NCI-H1417 treated with DMSO at 0.1 percent for 48 hours (cell line): ENCODE measurements around the gene MOGAT3.

Experiments used
- DNase-seq: peaks from one replicate; lab custom pipeline; 2025; lab: John Stamatoyannopoulos, UW

MOGAT3 gene

DNA sequence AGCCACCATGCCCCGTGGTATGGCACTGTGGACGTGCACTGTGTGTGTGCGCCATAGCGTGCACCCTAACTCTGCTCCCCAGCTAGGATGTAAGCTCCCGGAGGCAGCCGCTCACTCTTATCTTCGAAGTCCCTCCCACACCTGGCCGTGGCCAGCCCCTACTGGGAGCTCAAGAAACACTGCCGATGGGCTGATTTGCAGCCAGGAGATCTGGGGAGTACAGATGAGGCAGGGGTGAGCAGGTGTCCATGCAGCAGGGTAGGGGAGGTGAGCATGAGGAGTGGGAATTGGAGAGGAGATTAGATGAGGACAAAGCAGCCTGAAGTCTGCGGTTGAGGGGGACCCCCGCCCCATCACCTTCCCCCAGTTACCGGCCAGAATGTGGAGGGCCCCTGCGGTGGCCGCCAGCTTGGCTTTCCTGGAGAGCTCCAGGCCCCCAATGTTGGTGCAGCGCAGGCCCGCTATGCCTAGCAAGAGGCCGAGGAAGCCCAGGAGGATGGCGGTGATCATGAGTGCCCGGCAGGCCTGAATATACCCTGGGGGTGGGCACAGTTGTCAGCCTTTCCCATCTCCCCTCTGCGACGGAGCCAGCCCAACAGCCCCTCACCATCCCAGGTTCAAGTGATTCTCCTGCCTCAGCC, 33.2 kb upstream of the MOGAT3 start:
- no peak for DNase-seq

DNA sequence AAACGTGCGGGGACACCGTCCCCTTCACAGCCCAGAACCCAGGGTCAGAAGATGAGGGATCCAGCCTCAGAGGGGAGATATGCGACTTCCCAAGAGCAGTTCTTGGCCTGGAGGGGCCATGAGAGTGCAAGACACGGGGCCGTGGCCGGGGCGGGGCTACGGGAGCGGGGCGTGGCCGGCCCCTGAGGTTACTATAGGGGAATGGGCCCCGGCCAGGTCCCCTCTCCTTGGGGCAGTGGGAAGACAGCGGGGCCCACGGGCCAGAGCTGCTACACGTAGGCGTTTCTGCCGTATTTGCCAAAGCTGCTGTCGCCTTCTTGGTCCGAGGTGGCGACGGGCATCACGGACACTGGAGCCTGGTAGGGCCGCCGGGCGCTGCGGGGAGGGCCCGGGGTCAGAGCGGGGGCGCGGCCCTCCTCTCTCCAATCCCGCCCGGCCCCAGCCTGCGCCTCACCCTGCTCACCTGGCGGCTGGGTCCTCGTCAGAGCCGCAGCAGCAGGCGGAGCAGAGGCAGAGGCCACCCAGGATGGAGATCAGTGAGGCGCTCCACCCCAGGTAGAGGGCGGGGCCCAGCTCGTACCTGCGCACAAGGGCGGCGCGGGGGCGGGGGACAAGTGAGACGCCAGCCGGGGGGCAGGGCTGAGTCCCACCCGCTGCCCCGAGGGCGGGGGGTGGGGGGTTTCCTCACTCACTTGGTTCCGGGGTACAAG, 31.5 kb upstream of the MOGAT3 start:
- no peak for DNase-seq

DNA sequence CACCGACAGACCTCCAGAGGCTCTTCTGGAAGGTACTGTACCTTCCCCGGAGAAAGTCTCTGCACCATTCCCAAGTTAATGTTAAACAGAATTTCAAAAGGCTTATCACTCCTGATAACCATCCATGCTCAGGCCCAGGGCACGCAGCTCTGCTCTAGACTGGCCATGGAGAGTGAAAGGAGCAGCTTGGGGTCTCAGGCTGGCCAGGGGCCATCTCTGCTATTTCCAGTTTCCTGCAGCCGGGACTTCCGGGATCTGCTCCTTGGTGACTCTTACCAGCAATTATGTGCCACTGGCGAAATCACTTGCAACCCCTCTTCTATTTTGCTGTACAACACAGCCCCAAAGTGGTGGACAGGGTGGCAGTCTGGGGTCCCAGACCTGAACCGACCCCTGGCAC, 30.8 kb upstream of the MOGAT3 start:
- DNase-seq: no peak

GRCh38 chr7:101226721-101227120, 25.9 kb upstream of the MOGAT3 start:
- DNase-seq: no peak

- DNase-seq: no peak
Observed at GRCh38 chr7:101225650-101226049, 24.8 kb upstream of the MOGAT3 start.

DNA sequence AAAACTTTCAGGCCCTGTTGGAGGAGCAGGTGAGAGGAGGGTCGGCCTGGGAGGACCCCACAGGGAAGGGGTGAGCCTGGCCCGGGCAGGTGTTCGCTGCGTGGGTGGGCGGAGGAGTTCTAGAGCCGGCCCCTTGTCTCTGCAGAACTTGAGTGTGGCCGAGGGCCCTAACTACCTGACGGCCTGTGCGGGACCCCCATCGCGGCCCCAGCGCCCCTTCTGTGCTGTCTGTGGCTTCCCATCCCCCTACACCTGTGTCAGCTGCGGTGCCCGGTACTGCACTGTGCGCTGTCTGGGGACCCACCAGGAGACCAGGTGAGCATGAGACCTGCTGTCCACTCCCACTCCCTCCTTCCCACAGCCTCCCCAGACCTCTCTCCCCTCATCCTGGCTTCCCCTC, 22.7 kb upstream of the MOGAT3 start:
- no peak for DNase-seq

DNA sequence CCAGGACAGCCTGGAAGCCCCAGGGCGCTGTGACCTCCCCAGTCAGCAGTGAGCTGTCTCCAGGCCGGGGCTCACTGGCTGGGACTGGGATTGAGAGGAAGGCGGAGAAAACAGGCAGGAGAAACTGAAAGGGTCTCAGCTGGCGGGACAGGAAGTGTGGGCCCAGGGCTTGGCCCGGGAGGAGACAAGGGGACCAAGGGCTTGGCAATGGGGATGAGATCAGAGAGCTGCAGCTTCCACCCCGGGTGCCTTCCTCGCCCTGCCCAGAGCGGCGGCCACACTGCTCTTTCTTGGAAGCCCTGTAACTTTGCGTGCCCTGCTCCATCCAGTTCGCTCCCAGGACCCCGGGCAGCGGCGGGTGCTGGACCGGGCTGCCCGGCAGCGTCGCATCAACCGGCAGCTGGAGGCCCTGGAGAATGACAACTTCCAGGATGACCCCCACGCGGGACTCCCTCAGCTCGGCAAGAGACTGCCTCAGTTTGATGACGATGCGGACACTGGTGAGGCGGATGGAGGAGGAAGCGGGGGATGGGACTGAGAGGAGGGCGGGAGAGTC, 21.5 kb upstream of the MOGAT3 start:
- no peak for DNase-seq

DNA sequence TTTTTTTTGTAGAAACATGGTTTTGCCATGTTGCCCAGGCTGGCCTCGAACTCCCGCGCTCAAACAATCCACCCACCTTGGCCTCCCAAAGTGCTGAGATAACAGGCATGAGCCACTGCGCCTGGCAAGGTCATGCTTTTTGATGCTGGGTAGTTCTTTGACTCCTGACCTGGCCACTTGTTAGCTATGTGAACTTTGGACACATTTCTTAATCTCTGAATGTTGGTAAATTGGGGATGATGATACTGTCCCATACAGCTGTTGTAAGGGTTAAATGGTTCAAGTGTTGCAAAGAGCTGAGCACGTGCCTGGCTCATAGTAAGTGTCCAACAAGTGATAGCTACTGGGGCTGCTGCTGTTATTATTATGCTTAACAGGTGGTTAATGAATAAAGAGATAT, 19.5 kb upstream of the MOGAT3 start:
- DNase-seq: no peak

GRCh38 chr7:101218236-101219125, 17.6 kb upstream of the MOGAT3 start:
- no peak for DNase-seq

GRCh38 chr7:101217388-101218235, 16.8 kb upstream of the MOGAT3 start, which contains the start of the genes PLOD3 and ZNHIT1:
TSS of gene PLOD3 (minus strand) at chr7:101217581. CDS start at chr7:101217274, 307 bp downstream.
TSS of gene ZNHIT1 (plus strand) at chr7:101218165. CDS start at chr7:101218196, 31 bp downstream.
- DNase-seq: peak; percentile 91

- DNase-seq: no peak
Observed at GRCh38 chr7:101216860-101217387, 16.1 kb upstream of the MOGAT3 start.

GRCh38 chr7:101216001-101216859, 15.4 kb upstream of the MOGAT3 start:
- no peak for DNase-seq

GRCh38 chr7:101212014-101212413, 11.2 kb upstream of the MOGAT3 start:
- no peak for DNase-seq

DNA sequence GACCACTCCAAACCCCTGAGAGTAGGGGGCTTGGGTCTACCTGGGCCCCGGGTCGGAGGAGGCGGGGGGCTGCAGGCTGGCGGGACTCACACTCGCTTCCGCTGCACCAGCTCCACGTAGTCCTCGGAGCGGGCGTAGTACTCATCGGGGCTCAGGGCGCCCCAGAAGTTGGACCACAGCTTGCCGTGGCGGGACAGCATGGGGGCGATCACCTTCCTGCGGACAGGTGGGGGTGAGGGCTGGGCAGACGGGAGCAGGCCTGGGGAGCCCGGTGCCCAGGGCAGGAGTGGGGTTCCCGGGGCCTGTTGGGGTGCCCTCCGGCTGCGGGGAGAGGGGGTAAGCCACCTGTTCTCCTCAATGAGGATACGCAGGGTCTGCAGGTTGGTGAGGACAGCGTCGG, 10.7 kb upstream of the MOGAT3 start:
- no peak for DNase-seq

- no peak for DNase-seq
Observed at GRCh38 chr7:101210143-101210542, 9.3 kb upstream of the MOGAT3 start.

DNA sequence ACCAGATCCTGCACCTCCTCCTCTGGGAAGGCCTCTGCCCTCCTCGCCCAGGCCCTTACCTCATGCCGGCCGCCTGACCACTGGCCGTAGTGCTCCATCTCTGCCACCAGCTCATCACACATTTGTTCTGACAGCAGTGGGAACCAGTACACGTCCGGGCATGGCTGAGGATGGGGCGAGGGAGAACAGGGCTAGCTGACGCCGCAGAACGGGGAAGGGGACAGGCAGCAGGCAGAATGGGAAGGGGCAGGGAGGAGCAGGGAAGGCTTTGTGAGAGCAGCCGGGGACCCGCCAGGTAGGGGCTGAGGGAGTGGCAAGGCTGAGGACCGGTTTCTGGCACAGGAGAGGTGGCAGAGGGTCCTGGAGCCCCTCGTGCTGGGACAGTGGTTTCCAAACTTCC, 8.0 kb upstream of the MOGAT3 start:
- no peak for DNase-seq

GRCh38 chr7:101207459-101207858, 6.6 kb upstream of the MOGAT3 start:
- DNase-seq: no peak

- DNase-seq: no peak
Observed at GRCh38 chr7:101206665-101207042, 5.8 kb upstream of the MOGAT3 start.

DNA sequence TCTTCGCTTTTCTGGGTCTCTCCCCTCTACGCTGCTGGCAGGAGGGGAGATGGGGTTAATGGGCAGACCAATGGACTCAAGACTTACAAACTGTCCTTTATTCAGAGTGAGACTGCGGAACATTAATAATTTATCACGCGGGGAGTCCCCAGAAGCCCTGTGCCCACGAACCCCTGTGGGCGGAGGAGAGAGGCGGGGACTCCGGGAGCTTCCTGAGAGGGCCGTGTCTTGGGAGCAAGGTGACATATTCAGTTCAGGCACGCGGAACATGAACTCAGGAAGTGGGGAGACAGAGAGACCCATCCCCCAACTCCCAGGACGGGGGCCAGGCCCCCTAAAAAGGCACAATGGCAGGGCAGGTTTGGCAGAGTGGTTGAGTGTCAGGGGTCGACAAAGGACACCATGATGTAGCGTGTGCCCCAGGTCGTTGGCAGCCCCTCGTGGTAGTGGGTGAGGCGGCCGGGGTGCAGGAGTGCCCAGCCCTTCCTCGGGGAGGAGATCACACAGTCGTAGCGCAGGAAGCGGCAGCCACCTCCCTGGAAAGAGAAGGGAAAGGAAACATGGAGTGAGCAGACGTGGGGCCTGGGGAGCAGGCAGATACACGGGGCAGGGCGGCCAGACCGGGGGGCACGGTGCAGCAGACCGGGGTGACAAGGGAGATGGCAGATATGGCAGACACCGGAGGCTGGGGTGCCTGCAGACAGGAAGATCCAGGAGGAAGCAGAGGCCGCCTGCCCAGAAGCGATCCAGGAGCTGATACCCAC, 5.2 kb upstream of the MOGAT3 start:
- DNase-seq: no peak
